ENCODE results near the gene TRIM44. TPM values are rescaled to one million over a fixed set of nuclear protein-coding genes. Genes with fewer than 3 reads are reported as not detected.
"Not testable (repeated sequence)": the region's sequence is repeated elsewhere in the genome, so short reads cannot be mapped to it uniquely, and the experiment has no call there.

TRIM44 gene
- total RNA-seq, 4 donors from 2014 or later: 24.6 to 54.2 (median 35.8) TPM

GRCh38 chr11:35711173-35711910 lies 48.8 kb downstream of the TRIM44 start:
- intact Hi-C loops (cut with DNase I): no loop called here
- DNase-seq: no peak
- Histone ChIP-seq H3K27me3 (no peaks in the 10 kb centered on the region), H3K9me3 (no peaks in the 10 kb centered on the region), H3K36me3 (no peaks in the 10 kb centered on the region), H3K4me3 (replicated peaks in 1 of 3) (no peak overlapping the region), H3K27ac (no peak overlapping the region), H3K4me1 (peaks cover 0 to 6% of the 10 kb centered on the region in 2 donors)
- TF ChIP-seq POLR2A (IDR thresholded peaks at IDR 0.05) (no peak), CTCF (IDR thresholded peaks at IDR 0.05) (no peak)
- 96 to 99% methylated on average over 3 of the region's 3 CpGs for WGBS, 2 donors

- no peak overlapping the region for H3K27ac ChIP-seq
Measured at GRCh38 chr11:35711924-35712323, 49.3 kb downstream of the TRIM44 start.

GRCh38 chr11:35712533-35712932 lies 50.0 kb downstream of the TRIM44 start:
- intact Hi-C loops (cut with DNase I): no loop called here

More at GRCh38 chr11:35711924-35712323, 49.3 kb downstream of the TRIM44 start:
- TF ChIP-seq POLR2A (IDR thresholded peaks at IDR 0.05) (no peak), CTCF (IDR thresholded peaks at IDR 0.05) (no peak)
- H3K9me3 ChIP-seq: no peaks in the 10 kb centered on the region
- no peak for DNase-seq
- H3K27me3 ChIP-seq: no peaks in the 10 kb centered on the region
- H3K4me1 ChIP-seq: peaks cover 0 to 6% of the 10 kb centered on the region in 2 donors
- intact Hi-C loops (cut with DNase I): no loop called here
- H3K36me3 ChIP-seq: no peaks in the 10 kb centered on the region
- no peak overlapping the region for H3K4me3 ChIP-seq (replicated peaks in 1 of 3)

GRCh38 chr11:35714882-35715627 lies 52.5 kb downstream of the TRIM44 start:
- Histone ChIP-seq H3K27me3 (no peaks in the 10 kb centered on the region), H3K27ac (no peak overlapping the region), H3K9me3 (no peaks in the 10 kb centered on the region), H3K36me3 (no peaks in the 10 kb centered on the region), H3K4me3 (replicated peaks in 1 of 3) (no peak overlapping the region), H3K4me1 (no peaks in the 10 kb centered on the region)
- no peak for DNase-seq
- intact Hi-C loops (cut with DNase I): no loop called here
- TF ChIP-seq POLR2A (IDR thresholded peaks at IDR 0.05) (no peak), CTCF (IDR thresholded peaks at IDR 0.05) (no peak)
- 92% methylated on average over 3 of the region's 3 CpGs for WGBS, 2 donors

More at GRCh38 chr11:35712533-35712932, 50.0 kb downstream of the TRIM44 start:
- Histone ChIP-seq H3K4me1 (peaks cover 0 to 6% of the 10 kb centered on the region in 2 donors), H3K4me3 (replicated peaks in 1 of 3) (no peak overlapping the region), H3K27me3 (no peaks in the 10 kb centered on the region), H3K27ac (no peak overlapping the region), H3K9me3 (no peaks in the 10 kb centered on the region), H3K36me3 (no peaks in the 10 kb centered on the region)
- no peak for TF ChIP-seq POLR2A (IDR thresholded peaks at IDR 0.05)
- TF ChIP-seq CTCF (IDR thresholded peaks at IDR 0.05): no peak
- DNase-seq: no peak
- 92 to 97% methylated on average over 3 of the region's 3 CpGs for WGBS, 2 donors

- H3K4me3 ChIP-seq (replicated peaks in 1 of 3); H3K4me1 ChIP-seq; H3K9me3 ChIP-seq; intact Hi-C loops (cut with DNase I); H3K27ac ChIP-seq; H3K27me3 ChIP-seq; DNase-seq; H3K36me3 ChIP-seq: not testable (repeated sequence)
- WGBS, 2 donors: 72 to 84% methylated on average over 2 of the region's 2 CpGs
Measured at GRCh38 chr11:35715677-35716076, 53.1 kb downstream of the TRIM44 start.

Data from thyroid gland (tissue), 4 donors.